GM12878 (cell line): ENCODE results near the gene MYB. TPM values are rescaled to one million over a fixed set of nuclear protein-coding genes. Genes with fewer than 3 reads are reported as not detected.

Experiments
- ATAC-seq: fragments of 200-7000 bp; cut with Tn5 transposase; 3 replicates; pipeline ENCODE4 v1.9.1; 2020; ENCODE audit warnings: mild to moderate bottlenecking, moderate library complexity
- BruUV-seq: library from RNA; stranded (reverse); fragments of 400-500 nt; replicated peaks from 2 replicates; lab custom pipeline; 2021; lab: Mats Ljungman, UMichigan
- CTCF ChIA-PET: fragments of 300-600 bp; sonication (Branson Sonifier 250); formaldehyde crosslinking; extraction: SDS; loops from one replicate; lab custom pipeline; 2021; ENCODE audit warnings: inconsistent platforms; lab: Yijun Ruan, JAX
- POLR2A ChIA-PET: fragments of 350-600 bp; formaldehyde crosslinking; extraction: SDS; loops from one replicate; lab custom pipeline; 2021; ENCODE audit warnings: inconsistent platforms; lab: Charles Lee
- RAD21 ChIA-PET: fragments of 300-600 bp; sonication (Branson Sonifier 250); formaldehyde crosslinking; loops from one replicate; lab custom pipeline; 2023; ENCODE audit warnings: antibody characterized with exemption; ENCODE audit not compliant: unreplicated experiment; lab: Charles Lee
- SMC1A ChIA-PET: fragments of 300-600 bp; sonication (Branson Sonifier 250); formaldehyde crosslinking; loops from one replicate; lab custom pipeline; 2023; ENCODE audit not compliant: unreplicated experiment, uncharacterized antibody; lab: Charles Lee
- DNase-seq: peaks from one replicate; pipeline ENCODE4 v3.0.0-alpha.2; 2011; ENCODE audit warnings: low read depth, low spot score
- FAIRE-seq: peaks from 3 replicates; lab custom pipeline; 2011; peaks lifted over from hg19 to GRCh38; lab: Jason Lieb, UNC
- H2AFZ ChIP-seq: 2 replicates; pipeline ENCODE4 v1.6.0; 2011; ENCODE audit warnings: low read depth, low read length, control low read depth; ENCODE audit not compliant: control insufficient read depth
- H3K27ac ChIP-seq: 2 replicates; pipeline ENCODE4 v1.5.1; 2011; ENCODE audit warnings: control low read depth; ENCODE audit not compliant: control insufficient read depth, insufficient read depth
- H3K27me3 ChIP-seq, 2 experiments: replicated peaks in 1 of 2; 2 replicates each; pipeline versions ENCODE4 v1.6.0 to v1.6.1; 2011; ENCODE audit warnings: low read length in 1 of 2; ENCODE audit not compliant: control insufficient read depth in 2 of 2, insufficient read depth in 2 of 2
- H3K36me3 ChIP-seq, 2 experiments: 2 replicates each; pipeline ENCODE4 v1.5.1; 2011; ENCODE audit warnings: low read length in 1 of 2; ENCODE audit not compliant: control insufficient read depth in 2 of 2, insufficient read depth in 2 of 2
- H3K4me1 ChIP-seq: 2 replicates; pipeline ENCODE4 v1.6.1; 2011; ENCODE audit warnings: mild to moderate bottlenecking, low read length, moderate library complexity, mixed read lengths; ENCODE audit not compliant: control insufficient read depth, insufficient read depth
- H3K4me2 ChIP-seq: 2 replicates; pipeline ENCODE4 v1.6.0; 2011; ENCODE audit warnings: control low read depth; ENCODE audit not compliant: control insufficient read depth, insufficient read depth
- H3K4me3 ChIP-seq: fragments of 200-600 bp; sonication (generic); 2 replicates; pipeline ENCODE4 v1.5.1; 2016
- H3K79me2 ChIP-seq: 2 replicates; pipeline ENCODE4 v1.6.0; 2011; ENCODE audit warnings: low read length; ENCODE audit not compliant: control insufficient read depth, insufficient read depth
- H3K9ac ChIP-seq: 2 replicates; pipeline ENCODE4 v1.8.0; 2011; ENCODE audit warnings: low read length, control low read depth, mixed read lengths; ENCODE audit not compliant: control insufficient read depth, insufficient read depth
- H3K9me3 ChIP-seq: replicated peaks from 3 replicates; pipeline ENCODE4 v1.5.1; 2011; ENCODE audit warnings: mild to moderate bottlenecking, low read length; ENCODE audit not compliant: control insufficient read depth, insufficient read depth
- H4K20me1 ChIP-seq: 2 replicates; pipeline ENCODE4 v1.6.0; 2011; ENCODE audit not compliant: control insufficient read depth, insufficient read depth
- ATF3 ChIP-seq: IDR thresholded peaks from 2 replicates; pipeline ENCODE4 v1.6.1; 2011; ENCODE audit warnings: low read depth, mild to moderate bottlenecking, low read length, moderate library complexity, borderline replicate concordance; ENCODE audit errors: extremely low read depth
- CBFB ChIP-seq: IDR thresholded peaks from 2 replicates; pipeline ENCODE4 v1.6.1; 2016; ENCODE audit warnings: antibody characterized with exemption, low read depth
- CTCF ChIP-seq, 3 experiments: IDR thresholded peaks in 2 of 3; conservative IDR thresholded peaks in 1 of 3; 2 replicates each; pipeline ENCODE4 v1.5.1; 2011; ENCODE audit warnings: low read depth in 3 of 3, low read length in 3 of 3, mild to moderate bottlenecking in 3 of 3, control low read depth in 2 of 3, moderate library complexity in 2 of 3, inconsistent platforms in 1 of 3, mixed read lengths in 1 of 3; ENCODE audit not compliant: control insufficient read depth in 2 of 3, insufficient read depth in 1 of 3; ENCODE audit errors: extremely low read depth in 1 of 3
- KDM1A ChIP-seq: fragments of 200-600 bp; sonication (generic); IDR thresholded peaks from 2 replicates; pipeline ENCODE4 v1.6.1; 2016; ENCODE audit warnings: borderline replicate concordance
- KLF5 ChIP-seq: fragments of 450-650 bp; IDR thresholded peaks from 2 replicates; pipeline ENCODE4 v1.6.1; 2014; ENCODE audit warnings: mild to moderate bottlenecking; ENCODE audit not compliant: partially characterized antibody
- MEF2B ChIP-seq: fragments of 450-650 bp; IDR thresholded peaks from 2 replicates; pipeline ENCODE4 v1.6.1; 2018; ENCODE audit warnings: mild to moderate bottlenecking, moderate library complexity; ENCODE audit not compliant: partially characterized antibody, poor library complexity, severe bottlenecking
- NR2C1 ChIP-seq: fragments of 450-650 bp; IDR thresholded peaks from 2 replicates; pipeline ENCODE4 v1.6.1; 2017; ENCODE audit warnings: antibody characterized with exemption, mild to moderate bottlenecking, moderate library complexity
- STAT1 ChIP-seq: fragments of 450-650 bp; conservative IDR thresholded peaks from 2 replicates; pipeline ENCODE4 v1.6.1; 2014; ENCODE audit warnings: antibody characterized with exemption, mild to moderate bottlenecking
- STAT3 ChIP-seq: IDR thresholded peaks from 2 replicates; pipeline ENCODE4 v1.6.1; 2011; ENCODE audit warnings: low read depth, low read length, improper control_type of control experiment
- ZSCAN29 ChIP-seq: fragments of 450-650 bp; IDR thresholded peaks from 2 replicates; pipeline ENCODE4 v1.6.1; 2017; ENCODE audit warnings: mild to moderate bottlenecking, moderate library complexity
- WGBS: methylation state at CpG from one replicate; pipeline ENCODE4 v1.1.6; 2016; ENCODE audit warnings: low lambda C conversion rate; ENCODE audit not compliant: insufficient replicate concordance, insufficient coverage; ENCODE audit errors: missing lambda C conversion rate; 5-methylcytosine and 5-hydroxymethylcytosine counted together
- in situ Hi-C: fragments of 300-500 bp; cut with MboI; formaldehyde crosslinking; loops from 9 replicates; pipeline ENCODE4 v1.14.3; 2018; ENCODE audit warnings: mixed read lengths
- intact Hi-C: fragments of 100-400 bp; cut with micrococcal nuclease; formaldehyde crosslinking; loops from one replicate; pipeline ENCODE4 v1.14.2; 2022; ENCODE audit not compliant: unreplicated experiment
- polyA plus RNA-seq, 11 experiments: library from polyadenylated mRNA; depleted of rRNA in 4 of 11; unstranded in 6 of 11; stranded (reverse) in 5 of 11; fragments of >200 nt; fragmentation: Nextera tagmentation in 4 of 11; fragmentation: Illumina TruSeq in 1 of 11; extraction: Ambion mirVana in 4 of 11; extraction: Trizol in 1 of 11; gene quantifications; 1 replicate in 1 of 11; 2 replicates in 10 of 11; pipeline versions ENCODE4 v1.2.1 to v1.2.3, GENCODE V29; 2011 to 2016; ENCODE audit warnings: inconsistent platforms in 2 of 11, missing spikeins in 2 of 11, low read depth in 1 of 11
- total RNA-seq, 4 experiments: library from RNA; depleted of rRNA in 3 of 4; stranded (reverse); fragments of >200 nt in 3 of 4; fragmentation: Illumina TruSeq in 1 of 4; extraction: Trizol in 1 of 4; gene quantifications; 2 replicates each; pipeline versions ENCODE4 v1.2.1 to v1.2.3, GENCODE V29; 2013 to 2021

MYB gene
- total and polyA plus RNA-seq, 10 of the 15 experiments (the other 5 are each of a cell fraction or from before 2014, with no cell fraction given): 7.0 to 29.8 (median 21.5) TPM

GRCh38 chr6:135265278-135265677, 84.2 kb downstream of the MYB start:
- ChIA-PET POLR2A (no interaction called here), RAD21 (interaction anchor here (1.0 kb wide), 1 partner anchor 16 kb away, joined by 3 read pairs; no protein-coding TSS in a partner anchor), SMC1A (interaction anchor here (1.0 kb wide), 1 partner anchor 19 kb away, joined by 3 read pairs; no protein-coding TSS in a partner anchor), CTCF (interaction anchor here (0.8 to 1.2 kb wide), 2 partner anchors 14 to 159 kb away, joined by 3 to 4 read pairs; no protein-coding TSS in a partner anchor)
- Histone ChIP-seq H3K9me3 (no peaks in the 10 kb centered on the region), H3K4me1 (no peaks in the 10 kb centered on the region), H3K4me2 (no peak overlapping the region), H3K27ac (no peak overlapping the region), H3K9ac (no peak overlapping the region), H3K79me2 (no peaks in the 10 kb centered on the region), H2AFZ (no peak overlapping the region), H3K36me3 (no peaks in the 10 kb centered on the region), H3K4me3 (no peak overlapping the region), H4K20me1 (no peaks in the 10 kb centered on the region), H3K27me3 (no peaks in the 10 kb centered on the region; a peak in 1 of 4 replicates)
- FAIRE-seq (no peak), DNase-seq (no peak), ATAC-seq (peak; percentile 60)
- WGBS: 33% methylated on average over 3 of the region's 3 CpGs
- peak; percentile 17 for TF ChIP-seq MEF2B
- TF ChIP-seq CTCF (IDR thresholded peaks at IDR 0.05 in 2 of 3, conservative IDR thresholded peaks at IDR 0.05 in 1 of 3; ENCODE audit: control insufficient read depth in 2 of 3, extremely low read depth in 1 of 3, insufficient read depth in 1 of 3, low read depth in 3 of 3, low read length in 3 of 3): peak in 1 of 3 experiments; percentile 20; a peak in 1 of 6 replicates
- no peak for TF ChIP-seq ZSCAN29
- intact Hi-C loops (no loop called here), in situ Hi-C loops (no loop called here)
- no TSS peak for BruUV-seq

GRCh38 chr6:135266675-135267074, 85.6 kb downstream of the MYB start:
- Histone ChIP-seq H3K9ac (no peak overlapping the region), H3K36me3 (no peaks in the 10 kb centered on the region), H3K4me3 (no peak overlapping the region), H3K27me3 (no peaks in the 10 kb centered on the region; a peak in 1 of 4 replicates), H3K27ac (no peak overlapping the region), H3K4me2 (no peak overlapping the region), H4K20me1 (no peaks in the 10 kb centered on the region), H3K79me2 (no peaks in the 10 kb centered on the region), H3K4me1 (no peaks in the 10 kb centered on the region), H3K9me3 (no peaks in the 10 kb centered on the region), H2AFZ (no peak overlapping the region)
- ATAC-seq: no peak
- POLR2A ChIA-PET: interaction anchor here (0.6 kb wide), 1 partner anchor 9 kb away, joined by 3 read pairs; no protein-coding TSS in a partner anchor
- DNase-seq: no peak
- in situ Hi-C loops: no loop called here
- CTCF ChIA-PET: interaction anchor here (1.0 to 4.0 kb wide), 3 partner anchors 9 to 83 kb away, joined by 3 to 14 read pairs (median 4); no protein-coding TSS in a partner anchor
- no TSS peak for BruUV-seq
- RAD21 ChIA-PET: interaction anchor here (0.6 kb wide), 1 partner anchor 56 kb away, joined by 3 read pairs; no protein-coding TSS in a partner anchor
- WGBS: 67% methylated on average over 8 of the region's 8 CpGs
- intact Hi-C loops: no loop called here
- SMC1A ChIA-PET: interaction anchor here (0.7 to 3.2 kb wide), 6 partner anchors 14 to 172 kb away, joined by 3 to 14 read pairs (median 4); no protein-coding TSS in a partner anchor
- no peak for FAIRE-seq
- TF ChIP-seq NR2C1: no peak
- no peak for TF ChIP-seq STAT1
- TF ChIP-seq ATF3: no peak
- TF ChIP-seq KDM1A: no peak
- TF ChIP-seq CBFB: no peak
- TF ChIP-seq STAT3: no peak
- no peak for TF ChIP-seq KLF5
